Body of pancreas (tissue), 4 donors: ENCODE measurements around the gene SLC22A17.

Source experiments
- CTCF ChIP-seq, 7 experiments: fragments of 450-650 bp in 4 of 7; fragments of 200-600 bp in 3 of 7; sonication (generic) in 3 of 7; IDR thresholded peaks; one replicate each; pipeline ENCODE4 v1.5.1; 2016 to 2019; ENCODE audit warnings: antibody characterized with exemption in 7 of 7
- POLR2A ChIP-seq, 3 donors: fragments of 450-650 bp; IDR thresholded peaks; one replicate each; pipeline ENCODE4 v1.6.1; 2016; ENCODE audit warnings: antibody characterized with exemption in 3 of 3, mild to moderate bottlenecking in 2 of 3

GRCh38 chr14:23382276-23382675, 29.6 kb upstream of the SLC22A17 start:
- TF ChIP-seq CTCF (IDR thresholded peaks at IDR 0.05) = no peak
- TF ChIP-seq POLR2A (IDR thresholded peaks at IDR 0.05) = no peak
